ENCODE data around the gene GHR.

DNA sequence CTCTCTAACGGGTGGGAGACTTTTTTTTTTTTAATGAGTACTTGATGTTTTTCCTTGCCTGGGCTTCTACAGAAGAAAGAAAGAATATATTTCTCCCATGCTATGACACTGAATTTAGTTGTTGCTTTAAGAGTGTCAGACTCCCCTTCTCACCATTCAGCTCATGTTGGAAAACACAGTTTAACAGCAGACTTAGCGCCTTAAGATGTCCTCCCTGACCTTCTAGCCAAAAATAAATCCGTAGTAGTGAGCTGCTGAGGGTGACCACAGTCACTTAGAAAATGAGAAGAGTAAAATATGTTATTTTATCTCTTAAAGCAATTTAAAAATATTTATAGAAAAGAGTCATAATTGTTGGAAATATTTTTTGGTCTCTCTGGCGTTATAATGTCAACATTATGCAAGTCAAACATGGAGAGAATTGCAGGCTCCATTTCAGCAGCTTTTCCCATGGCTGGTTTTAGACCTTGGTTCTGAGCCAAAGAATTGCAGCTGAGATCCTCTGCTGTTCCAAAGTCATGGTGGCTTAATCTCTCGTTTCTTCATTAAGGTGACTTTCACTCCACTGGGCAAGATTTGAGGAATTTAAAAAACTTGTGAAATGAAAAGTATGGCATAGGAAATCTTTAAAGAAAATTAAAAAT, 143.5 kb downstream of the GHR start:
- TF ChIP-seq, protein P1, sequence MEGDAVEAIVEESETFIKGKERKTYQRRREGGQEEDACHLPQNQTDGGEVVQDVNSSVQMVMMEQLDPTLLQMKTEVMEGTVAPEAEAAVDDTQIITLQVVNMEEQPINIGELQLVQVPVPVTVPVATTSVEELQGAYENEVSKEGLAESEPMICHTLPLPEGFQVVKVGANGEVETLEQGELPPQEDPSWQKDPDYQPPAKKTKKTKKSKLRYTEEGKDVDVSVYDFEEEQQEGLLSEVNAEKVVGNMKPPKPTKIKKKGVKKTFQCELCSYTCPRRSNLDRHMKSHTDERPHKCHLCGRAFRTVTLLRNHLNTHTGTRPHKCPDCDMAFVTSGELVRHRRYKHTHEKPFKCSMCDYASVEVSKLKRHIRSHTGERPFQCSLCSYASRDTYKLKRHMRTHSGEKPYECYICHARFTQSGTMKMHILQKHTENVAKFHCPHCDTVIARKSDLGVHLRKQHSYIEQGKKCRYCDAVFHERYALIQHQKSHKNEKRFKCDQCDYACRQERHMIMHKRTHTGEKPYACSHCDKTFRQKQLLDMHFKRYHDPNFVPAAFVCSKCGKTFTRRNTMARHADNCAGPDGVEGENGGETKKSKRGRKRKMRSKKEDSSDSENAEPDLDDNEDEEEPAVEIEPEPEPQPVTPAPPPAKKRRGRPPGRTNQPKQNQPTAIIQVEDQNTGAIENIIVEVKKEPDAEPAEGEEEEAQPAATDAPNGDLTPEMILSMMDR (conservative IDR thresholded peaks at IDR 0.05; ENCODE audit: low read length): no peak
- TF ChIP-seq EZH2phosphoT487 (IDR thresholded peaks at IDR 0.05; ENCODE audit: borderline replicate concordance, low read depth, low read length): no peak
